Karpas-422 (cell line): ENCODE measurements around the gene MTO1. TPM values are rescaled to one million over a fixed set of nuclear protein-coding genes. Genes with fewer than 3 reads are reported as not detected.
"Not testable (repeated sequence)": the region's sequence is repeated elsewhere in the genome, so short reads cannot be mapped to it uniquely, and the experiment has no call there.

Experiments
- DNase-seq: peaks from one replicate; pipeline ENCODE4 v3.0.0-alpha.2; 2015
- H2AFZ ChIP-seq: fragments of 200-600 bp; sonication (generic); 2 replicates; pipeline ENCODE4 v1.6.1; 2014; ENCODE audit warnings: antibody characterized with exemption, low read length, mixed read lengths
- H3K27ac ChIP-seq: fragments of 200-600 bp; sonication (generic); 2 replicates; pipeline ENCODE4 v1.5.1; 2014; ENCODE audit warnings: mild to moderate bottlenecking, low read length, moderate library complexity
- H3K27me3 ChIP-seq: fragments of 200-600 bp; sonication (generic); 2 replicates; pipeline ENCODE4 v1.6.1; 2014; ENCODE audit warnings: low read length, mixed read lengths
- H3K36me3 ChIP-seq: fragments of 200-600 bp; sonication (generic); 2 replicates; pipeline ENCODE4 v1.6.1; 2014; ENCODE audit warnings: low read length, mixed read lengths; ENCODE audit not compliant: insufficient read depth
- H3K4me1 ChIP-seq: fragments of 200-600 bp; sonication (generic); 2 replicates; pipeline ENCODE4 v1.6.1; 2014; ENCODE audit warnings: mild to moderate bottlenecking, low read length, mixed read lengths
- H3K4me2 ChIP-seq: fragments of 200-600 bp; sonication (generic); 2 replicates; pipeline ENCODE4 v1.6.1; 2014; ENCODE audit warnings: low read length, low read depth, mild to moderate bottlenecking; ENCODE audit not compliant: poor library complexity, severe bottlenecking
- H3K4me3 ChIP-seq: fragments of 200-600 bp; sonication (generic); 2 replicates; pipeline ENCODE4 v1.5.1; 2014; ENCODE audit warnings: mild to moderate bottlenecking, antibody characterized with exemption, low read length, mixed read lengths
- H3K79me2 ChIP-seq: fragments of 200-600 bp; sonication (generic); 2 replicates; pipeline ENCODE4 v1.6.1; 2014; ENCODE audit warnings: mild to moderate bottlenecking, low read length, mixed read lengths
- H3K9ac ChIP-seq: fragments of 200-600 bp; sonication (generic); 2 replicates; pipeline ENCODE4 v1.6.0; 2014; ENCODE audit warnings: low read length
- H3K9me2 ChIP-seq: fragments of 200-600 bp; sonication (generic), shearing (Covaris generic); replicated peaks from 2 replicates; pipeline ENCODE4 v1.6.0; 2014; ENCODE audit warnings: mild to moderate bottlenecking, low read length, moderate library complexity; ENCODE audit not compliant: insufficient read depth
- H3K9me3 ChIP-seq: fragments of 300-700, 200-600 bp; sonication (generic); 2 replicates; pipeline ENCODE4 v1.6.1; 2014; ENCODE audit warnings: low read length, mixed read lengths
- H4K20me1 ChIP-seq: fragments of 200-600 bp; sonication (generic); 2 replicates; pipeline ENCODE4 v1.6.1; 2014; ENCODE audit warnings: mild to moderate bottlenecking, antibody characterized with exemption, low read length, low read depth; ENCODE audit not compliant: insufficient read depth
- total RNA-seq: library from RNA; depleted of rRNA; stranded (reverse); fragments of >200 nt; shearing (Covaris generic); gene quantifications from 2 replicates; pipeline ENCODE4 v1.2.3, GENCODE V29; 2014; ENCODE audit warnings: low replicate concordance

The MTO1 gene
- total RNA-seq, 1 experiment from 2014 or later = 65.9 TPM

DNA sequence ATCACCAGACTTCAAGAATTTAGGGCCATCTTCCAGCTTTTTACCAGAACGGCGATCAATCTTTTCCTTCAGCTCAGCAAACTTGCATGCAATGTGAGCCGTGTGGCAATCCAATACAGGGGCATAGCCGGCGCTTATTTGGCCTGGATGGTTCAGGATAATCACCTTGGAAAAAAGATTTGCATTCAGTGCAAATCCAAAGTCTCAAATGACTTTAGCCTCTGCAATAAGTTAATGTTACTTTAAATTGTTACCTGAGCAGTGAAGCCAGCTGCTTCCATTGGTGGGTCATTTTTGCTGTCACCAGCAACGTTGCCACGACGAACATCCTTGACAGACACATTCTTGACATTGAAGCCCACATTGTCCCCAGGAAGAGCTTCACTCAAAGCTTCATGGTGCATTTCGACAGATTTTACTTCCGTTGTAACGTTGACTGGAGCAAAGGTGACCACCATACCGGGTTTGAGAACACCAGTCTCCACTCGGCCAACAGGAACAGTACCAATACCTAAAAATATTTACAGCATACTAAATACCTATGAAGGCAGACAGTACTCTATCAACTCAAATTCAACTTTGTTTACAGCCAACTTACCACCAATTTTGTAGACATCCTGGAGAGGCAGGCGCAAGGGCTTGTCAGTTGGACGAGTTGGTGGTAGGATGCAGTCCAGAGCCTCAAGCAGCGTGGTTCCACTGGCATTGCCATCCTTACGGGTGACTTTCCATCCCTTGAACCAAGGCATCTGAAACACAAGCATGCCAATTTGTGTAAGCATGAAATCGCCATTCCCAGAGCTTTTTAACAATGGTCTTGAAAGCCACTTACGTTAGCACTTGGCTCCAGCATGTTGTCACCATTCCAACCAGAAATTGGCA, 56.8 kb downstream of the MTO1 start:
- not testable (repeated sequence) for H3K9me3 ChIP-seq, H3K4me3 ChIP-seq, H3K9me2 ChIP-seq, H2AFZ ChIP-seq, H3K9ac ChIP-seq, DNase-seq, H3K27me3 ChIP-seq, H3K27ac ChIP-seq
- peaks cover 19% of the 10 kb centered on the region for H4K20me1 ChIP-seq
- peaks cover 22% of the 10 kb centered on the region for H3K79me2 ChIP-seq
- H3K36me3 ChIP-seq = peaks cover 49% of the 10 kb centered on the region
- H3K4me1 ChIP-seq = peaks cover 27% of the 10 kb centered on the region
- peak overlapping the region; percentile 17 for H3K4me2 ChIP-seq

DNA sequence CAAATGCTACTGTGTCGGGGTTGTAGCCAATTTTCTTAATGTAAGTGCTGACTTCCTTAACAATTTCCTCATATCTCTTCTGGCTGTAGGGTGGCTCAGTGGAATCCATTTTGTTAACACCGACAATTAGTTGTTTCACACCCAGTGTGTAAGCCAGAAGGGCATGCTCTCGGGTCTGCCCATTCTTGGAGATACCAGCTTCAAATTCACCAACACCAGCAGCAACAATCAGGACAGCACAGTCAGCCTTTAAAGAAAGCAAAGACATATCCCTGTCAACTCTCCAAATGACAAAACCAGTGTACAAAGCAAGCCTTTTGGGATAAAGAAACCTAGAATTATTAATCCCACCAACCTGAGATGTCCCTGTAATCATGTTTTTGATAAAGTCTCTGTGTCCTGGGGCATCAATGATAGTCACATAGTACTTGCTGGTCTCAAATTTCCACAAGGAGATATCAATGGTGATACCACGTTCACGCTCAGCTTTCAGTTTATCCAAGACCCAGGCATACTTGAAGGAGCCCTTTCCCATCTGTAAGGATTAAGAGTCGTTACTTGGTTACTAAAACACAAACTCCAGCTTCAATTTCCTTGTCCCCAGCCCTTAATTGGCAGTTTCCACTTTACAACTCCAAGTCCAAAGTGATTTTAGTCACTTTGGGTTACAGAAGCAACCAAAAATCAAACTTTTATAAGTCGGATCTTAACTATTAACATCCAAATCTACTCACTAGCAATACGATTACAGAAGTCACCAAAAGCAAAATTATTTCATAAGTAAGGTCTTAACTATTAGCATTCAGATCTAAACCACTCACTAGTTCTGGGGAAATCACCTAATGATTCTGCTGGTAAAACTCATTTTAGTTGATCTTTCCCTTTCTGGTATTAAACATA, 57.7 kb downstream of the MTO1 start:
- peak overlapping the region; percentile 96 for H3K27ac ChIP-seq
- H3K4me3 ChIP-seq = peak overlapping the region; percentile 99
- peaks cover 22% of the 10 kb centered on the region for H3K79me2 ChIP-seq
- peaks cover 32% of the 10 kb centered on the region for H3K4me1 ChIP-seq
- peak; percentile 57 for DNase-seq
- not testable (repeated sequence) for H3K27me3 ChIP-seq, H2AFZ ChIP-seq, H3K9me2 ChIP-seq, H3K9me3 ChIP-seq
- peak overlapping the region; percentile 100 for H3K9ac ChIP-seq
- peaks cover 19% of the 10 kb centered on the region for H4K20me1 ChIP-seq
- H3K4me2 ChIP-seq = peak overlapping the region; percentile 94
- peaks cover 49% of the 10 kb centered on the region for H3K36me3 ChIP-seq

GRCh38 chr6:73519926-73520687, 58.6 kb downstream of the MTO1 start:
- H3K36me3 ChIP-seq = peaks cover 46% of the 10 kb centered on the region
- H3K4me2 ChIP-seq = peak overlapping the region; percentile 94
- H3K79me2 ChIP-seq = peaks cover 22% of the 10 kb centered on the region
- peaks cover 19% of the 10 kb centered on the region for H4K20me1 ChIP-seq
- peak; percentile 83 for DNase-seq
- H3K4me1 ChIP-seq = peaks cover 34% of the 10 kb centered on the region
- peak overlapping the region; percentile 99 for H3K4me3 ChIP-seq
- peak overlapping the region; percentile 96 for H3K27ac ChIP-seq
- no peaks in the 10 kb centered on the region for H3K9me2 ChIP-seq
- no peaks in the 10 kb centered on the region for H3K27me3 ChIP-seq
- no peaks in the 10 kb centered on the region for H3K9me3 ChIP-seq
- H2AFZ ChIP-seq = no peak overlapping the region
- H3K9ac ChIP-seq = peak overlapping the region; percentile 100

DNA sequence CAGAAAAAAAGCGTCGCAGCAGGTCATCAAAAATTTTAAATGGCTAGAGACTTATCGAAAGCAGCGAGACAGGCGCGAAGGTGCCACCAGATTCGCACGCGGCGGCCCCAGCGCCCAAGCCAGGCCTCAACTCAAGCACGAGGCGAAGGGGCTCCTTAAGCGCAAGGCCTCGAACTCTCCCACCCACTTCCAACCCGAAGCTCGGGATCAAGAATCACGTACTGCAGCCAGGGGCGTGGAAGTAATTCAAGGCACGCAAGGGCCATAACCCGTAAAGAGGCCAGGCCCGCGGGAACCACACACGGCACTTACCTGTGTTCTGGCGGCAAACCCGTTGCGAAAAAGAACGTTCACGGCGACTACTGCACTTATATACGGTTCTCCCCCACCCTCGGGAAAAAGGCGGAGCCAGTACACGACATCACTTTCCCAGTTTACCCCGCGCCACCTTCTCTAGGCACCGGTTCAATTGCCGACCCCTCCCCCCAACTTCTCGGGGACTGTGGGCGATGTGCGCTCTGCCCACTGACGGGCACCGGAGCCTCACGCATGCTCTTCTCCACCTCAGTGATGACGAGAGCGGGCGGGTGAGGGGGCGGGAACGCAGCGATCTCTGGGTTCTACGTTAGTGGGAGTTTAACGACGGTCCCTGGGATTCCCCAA, 59.3 kb downstream of the MTO1 start, which contains the start of gene EEF1A1:
TSS of gene EEF1A1 (minus strand) at position 345 of the 663 bp plus-strand sequence. CDS start 1,006 bp downstream, outside the sequence.
- H3K27me3 ChIP-seq = no peaks in the 10 kb centered on the region
- peak within 1 kb of the TSS; percentile 94 for H3K4me2 ChIP-seq
- peak; percentile 100 for DNase-seq
- H3K79me2 ChIP-seq = peaks cover 22% of the 10 kb centered on the region
- H3K27ac ChIP-seq = peak within 1 kb of the TSS; percentile 96
- H3K9me3 ChIP-seq = no peaks in the 10 kb centered on the region
- H3K9ac ChIP-seq = peak within 1 kb of the TSS; percentile 100
- no peaks in the 10 kb centered on the region for H3K9me2 ChIP-seq
- H2AFZ ChIP-seq = peak within 1 kb of the TSS; percentile 38; the same call in 1 of the 2 replicates
- H3K4me3 ChIP-seq = peak within 1 kb of the TSS; percentile 99
- H4K20me1 ChIP-seq = peaks cover 19% of the 10 kb centered on the region
- H3K36me3 ChIP-seq = peaks cover 39% of the 10 kb centered on the region
- H3K4me1 ChIP-seq = peaks cover 34% of the 10 kb centered on the region

GRCh38 chr6:73521351-73521985, 59.9 kb downstream of the MTO1 start:
- Histone ChIP-seq H3K9me2 (no peaks in the 10 kb centered on the region), H3K79me2 (peaks cover 22% of the 10 kb centered on the region), H3K9ac (peak overlapping the region; percentile 90), H3K9me3 (no peaks in the 10 kb centered on the region), H3K27ac (peak overlapping the region; percentile 95), H3K4me3 (peak overlapping the region; percentile 75), H4K20me1 (peaks cover 19% of the 10 kb centered on the region), H3K36me3 (peaks cover 32% of the 10 kb centered on the region), H3K27me3 (no peaks in the 10 kb centered on the region), H3K4me1 (peaks cover 34% of the 10 kb centered on the region), H3K4me2 (peak overlapping the region; percentile 76), H2AFZ (peak overlapping the region; percentile 38; the same call in 1 of the 2 replicates)
- no peak for DNase-seq

DNA sequence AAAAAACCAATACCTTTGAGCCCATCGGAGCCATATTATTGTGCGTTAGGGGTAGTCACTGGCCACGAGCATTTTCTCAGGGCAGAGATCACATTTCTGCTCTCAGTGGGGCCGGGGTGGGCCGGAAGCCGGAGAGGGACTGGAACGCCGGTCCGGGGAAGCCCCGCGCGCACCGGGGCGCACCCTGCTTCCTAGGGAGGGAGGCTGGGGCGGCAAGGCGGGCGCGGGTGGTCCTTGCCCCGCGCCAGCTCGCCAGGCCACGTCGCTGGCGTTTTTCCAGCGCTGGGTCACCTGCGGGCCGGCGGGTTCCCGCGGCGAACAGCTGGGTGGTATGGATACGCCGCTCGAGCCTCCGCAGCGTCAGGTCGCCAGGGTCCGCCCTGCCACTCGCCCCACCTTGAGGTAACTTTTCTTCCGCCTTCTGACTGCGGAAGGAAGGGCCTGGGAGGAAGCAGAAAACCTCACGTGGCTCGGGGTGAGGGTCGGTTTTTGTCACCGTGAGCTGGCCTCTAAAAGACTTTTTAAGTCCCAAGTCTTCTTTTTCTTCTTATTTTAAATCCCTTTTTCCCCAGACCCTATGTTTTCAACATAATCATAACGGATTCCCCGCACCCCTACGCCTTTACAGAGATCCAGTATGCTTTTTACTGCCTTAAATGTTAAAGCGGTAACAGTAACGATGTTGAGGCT, 62.0 kb downstream of the MTO1 start:
- no peaks in the 10 kb centered on the region for H3K9me2 ChIP-seq
- H2AFZ ChIP-seq = peak overlapping the region; percentile 75; the same call in 1 of the 2 replicates
- H3K79me2 ChIP-seq = peaks cover 22% of the 10 kb centered on the region
- peaks cover 13% of the 10 kb centered on the region for H4K20me1 ChIP-seq
- no peaks in the 10 kb centered on the region for H3K27me3 ChIP-seq
- peak; percentile 95 for DNase-seq
- H3K36me3 ChIP-seq = peaks cover 22% of the 10 kb centered on the region
- H3K9ac ChIP-seq = peak overlapping the region; percentile 90
- peaks cover 28% of the 10 kb centered on the region for H3K4me1 ChIP-seq
- peak overlapping the region; percentile 76 for H3K4me2 ChIP-seq
- peak overlapping the region; percentile 75 for H3K4me3 ChIP-seq
- H3K9me3 ChIP-seq = no peaks in the 10 kb centered on the region
- H3K27ac ChIP-seq = peak overlapping the region; percentile 95
